ENCODE data around the gene DKK2. TPM values are rescaled to one million over a fixed set of nuclear protein-coding genes. Genes with fewer than 3 reads are reported as not detected.

The DKK2 gene
- total and polyA plus RNA-seq, 10 of the 15 experiments (the other 5 are each of a cell fraction or from before 2014, with no cell fraction given): not detected

- no peaks in the 10 kb centered on the region for H3K79me2 ChIP-seq (ENCODE audit: control insufficient read depth, insufficient read depth, low read length)
- no peaks in the 10 kb centered on the region for H3K27me3 ChIP-seq (replicated peaks in 1 of 2; ENCODE audit: control insufficient read depth in 2 of 2, insufficient read depth in 2 of 2, low read length in 1 of 2)
- SMC1A ChIA-PET (ENCODE audit: uncharacterized antibody, unreplicated experiment): no interaction called here
- H3K4me1 ChIP-seq (ENCODE audit: control insufficient read depth, insufficient read depth, low read length): no peaks in the 10 kb centered on the region
- H3K36me3 ChIP-seq (ENCODE audit: control insufficient read depth in 2 of 2, insufficient read depth in 2 of 2, low read length in 1 of 2): no peaks in the 10 kb centered on the region
- RAD21 ChIA-PET (ENCODE audit: unreplicated experiment): no interaction called here
- H3K4me3 ChIP-seq: no peak overlapping the region
- BruUV-seq (replicated peaks): no TSS peak
- in situ Hi-C loops (cut with MboI): no loop called here
- no peak for ATAC-seq
- intact Hi-C loops (cut with micrococcal nuclease; ENCODE audit: unreplicated experiment): no loop called here
- no peak overlapping the region for H3K4me2 ChIP-seq (ENCODE audit: control insufficient read depth, insufficient read depth)
- no peak for FAIRE-seq
- POLR2A ChIA-PET: no interaction called here
- no peaks in the 10 kb centered on the region for H4K20me1 ChIP-seq (ENCODE audit: control insufficient read depth, insufficient read depth)
- no peaks in the 10 kb centered on the region for H3K9me3 ChIP-seq (replicated peaks; ENCODE audit: control insufficient read depth, insufficient read depth, low read length)
- no peak overlapping the region for H3K9ac ChIP-seq (ENCODE audit: control insufficient read depth, insufficient read depth, low read length)
- DNase-seq (ENCODE audit: low read depth, low spot score): no peak
- no peak overlapping the region for H3K27ac ChIP-seq (ENCODE audit: control insufficient read depth, insufficient read depth)
- TF ChIP-seq SKIL (IDR thresholded peaks at IDR 0.05; ENCODE audit: low read depth, poor library complexity, severe bottlenecking) (no peak), ZZZ3 (IDR thresholded peaks at IDR 0.05; ENCODE audit: control insufficient read depth, insufficient read length, low read depth) (no peak), MEF2A (IDR thresholded peaks at IDR 0.05; ENCODE audit: insufficient read depth, low read depth, low read length) (no peak), RAD51 (IDR thresholded peaks at IDR 0.05) (no peak), RAD21 (IDR thresholded peaks at IDR 0.05; ENCODE audit: insufficient read depth, low read depth, low read length) (no peak), ZNF274 (IDR thresholded peaks at IDR 0.05; ENCODE audit: insufficient read depth, insufficient read length) (no peak), RUNX3 (IDR thresholded peaks at IDR 0.05; ENCODE audit: low read length) (no peak), MXI1 (IDR thresholded peaks at IDR 0.05; ENCODE audit: low read depth, low read length) (no peak), IKZF1 (conservative IDR thresholded peaks at IDR 0.05) (no peak), WRNIP1 (IDR thresholded peaks at IDR 0.05; ENCODE audit: borderline replicate concordance, low read depth, low read length) (no peak), BCLAF1 (IDR thresholded peaks at IDR 0.05) (no peak)
- WGBS (ENCODE audit: insufficient coverage, insufficient replicate concordance, low lambda C conversion rate, missing lambda C conversion rate): 3% methylated on average over 7 of the region's 7 CpGs
- CTCF ChIA-PET: interaction anchor here (1.2 to 1.7 kb wide), 3 partner anchors 22 to 23 kb away, joined by 3 read pairs; no protein-coding TSS in a partner anchor
- H2AFZ ChIP-seq (ENCODE audit: control insufficient read depth, low read depth, low read length): no peak overlapping the region
These were observed 160.8 kb downstream of the DKK2 start for GRCh38 chr4:106875340-106875739.

Data from GM12878 (cell line).